Ectodermal cell (in vitro differentiated cells): ENCODE measurements around the gene NUDT3.

Source experiments
- H3K27ac ChIP-seq: 2 replicates; pipeline ENCODE4 v1.7.0; 2013; ENCODE audit warnings: mild to moderate bottlenecking, low read depth, low read length; ENCODE audit not compliant: insufficient read depth, poor library complexity, severe bottlenecking
- H3K27me3 ChIP-seq: 2 replicates; pipeline ENCODE4 v1.7.0; 2013; ENCODE audit warnings: mild to moderate bottlenecking, low read length; ENCODE audit not compliant: insufficient read depth, control insufficient read depth, poor library complexity, severe bottlenecking
- H3K36me3 ChIP-seq: one replicate; pipeline ENCODE4 v1.7.0; 2013; ENCODE audit warnings: low read length; ENCODE audit not compliant: control insufficient read depth, insufficient read depth
- H3K4me1 ChIP-seq: one replicate; pipeline ENCODE4 v1.7.0; 2013; ENCODE audit warnings: low read length; ENCODE audit not compliant: control insufficient read depth, insufficient read depth
- H3K4me3 ChIP-seq: 2 replicates; pipeline ENCODE4 v1.7.0; 2013; ENCODE audit warnings: low read depth, low read length, control low read depth; ENCODE audit not compliant: insufficient read depth
- H3K9me3 ChIP-seq: 2 replicates; pipeline ENCODE4 v1.7.0; 2013; ENCODE audit warnings: mild to moderate bottlenecking, low read length, moderate library complexity; ENCODE audit not compliant: control insufficient read depth
- WGBS, 2 experiments: methylation state at CpG; one replicate each; pipeline ENCODE4 v1.1.7; 2013; ENCODE audit warnings: missing lambda C conversion rate in 2 of 2; 5-methylcytosine and 5-hydroxymethylcytosine counted together

Gene NUDT3

GRCh38 chr6:34323300-34323699 is 69.2 kb downstream of the NUDT3 start:
- no peak overlapping the region for H3K4me3 ChIP-seq
- H3K27ac ChIP-seq, result no peak overlapping the region
- H3K4me1 ChIP-seq, result no peaks in the 10 kb centered on the region
- no peaks in the 10 kb centered on the region for H3K36me3 ChIP-seq
- no peaks in the 10 kb centered on the region for H3K27me3 ChIP-seq
- 87 to 93% methylated on average over 6 of the region's 6 CpGs for WGBS, 2 experiments
- no peaks in the 10 kb centered on the region for H3K9me3 ChIP-seq

GRCh38 chr6:34322732-34323131 is 69.7 kb downstream of the NUDT3 start:
- Histone ChIP-seq H3K9me3 (no peaks in the 10 kb centered on the region), H3K4me1 (no peaks in the 10 kb centered on the region), H3K36me3 (no peaks in the 10 kb centered on the region), H3K27me3 (no peaks in the 10 kb centered on the region), H3K27ac (no peak overlapping the region), H3K4me3 (no peak overlapping the region)
- WGBS, 2 experiments, result 77 to 100% methylated on average over 1 of the region's 1 CpG

GRCh38 chr6:34321821-34322220 is 70.6 kb downstream of the NUDT3 start:
- no peaks in the 10 kb centered on the region for H3K27me3 ChIP-seq
- no peak overlapping the region for H3K27ac ChIP-seq
- no peaks in the 10 kb centered on the region for H3K36me3 ChIP-seq
- H3K4me3 ChIP-seq, result no peak overlapping the region
- H3K4me1 ChIP-seq, result peaks cover 4% of the 10 kb centered on the region
- WGBS, 2 experiments, result 92 to 96% methylated on average over 5 of the region's 5 CpGs
- no peaks in the 10 kb centered on the region for H3K9me3 ChIP-seq

GRCh38 chr6:34319471-34319885 is 73.0 kb downstream of the NUDT3 start:
- Histone ChIP-seq H3K4me1 (peaks cover 4% of the 10 kb centered on the region), H3K9me3 (no peaks in the 10 kb centered on the region), H3K27me3 (no peaks in the 10 kb centered on the region), H3K4me3 (no peak overlapping the region), H3K27ac (no peak overlapping the region), H3K36me3 (no peaks in the 10 kb centered on the region)
- 93 to 96% methylated on average over 4 of the region's 4 CpGs for WGBS, 2 experiments

- WGBS, 2 experiments, result 87 to 95% methylated on average over 2 to 3 of the region's 4 CpGs
- Histone ChIP-seq H3K4me3 (no peak overlapping the region), H3K4me1 (peaks cover 4% of the 10 kb centered on the region), H3K36me3 (no peaks in the 10 kb centered on the region), H3K27me3 (no peaks in the 10 kb centered on the region), H3K27ac (no peak overlapping the region), H3K9me3 (no peaks in the 10 kb centered on the region)
Observed at GRCh38 chr6:34318499-34319470, 73.7 kb downstream of the NUDT3 start.

GRCh38 chr6:34317882-34318498 is 74.5 kb downstream of the NUDT3 start:
- Histone ChIP-seq H3K27ac (no peak overlapping the region), H3K4me3 (no peak overlapping the region)
- 76 to 98% methylated on average over 2 of the region's 3 CpGs for WGBS, 2 experiments

GRCh38 chr6:34317172-34317477 is 75.3 kb downstream of the NUDT3 start:
- H3K36me3 ChIP-seq, result no peaks in the 10 kb centered on the region
- no peaks in the 10 kb centered on the region for H3K27me3 ChIP-seq
- H3K4me3 ChIP-seq, result no peak overlapping the region
- no peak overlapping the region for H3K27ac ChIP-seq
- peaks cover 4% of the 10 kb centered on the region for H3K4me1 ChIP-seq
- H3K9me3 ChIP-seq, result no peaks in the 10 kb centered on the region
- WGBS, 2 experiments, result 88 to 96% methylated on average over 1 of the region's 1 CpG

More at GRCh38 chr6:34317882-34318498, 74.5 kb downstream of the NUDT3 start:
- H3K36me3 ChIP-seq, result no peaks in the 10 kb centered on the region
- H3K4me1 ChIP-seq, result peaks cover 4% of the 10 kb centered on the region
- no peaks in the 10 kb centered on the region for H3K27me3 ChIP-seq
- no peaks in the 10 kb centered on the region for H3K9me3 ChIP-seq

GRCh38 chr6:34316431-34317171 is 75.9 kb downstream of the NUDT3 start:
- no peak overlapping the region for H3K4me3 ChIP-seq
- H3K9me3 ChIP-seq, result no peaks in the 10 kb centered on the region
- peaks cover 4% of the 10 kb centered on the region for H3K4me1 ChIP-seq
- no peak overlapping the region for H3K27ac ChIP-seq
- 85 to 90% methylated on average over 1 of the region's 1 CpG for WGBS, 2 experiments
- no peaks in the 10 kb centered on the region for H3K27me3 ChIP-seq
- H3K36me3 ChIP-seq, result no peaks in the 10 kb centered on the region

GRCh38 chr6:34315780-34316179 is 76.7 kb downstream of the NUDT3 start:
- 90 to 93% methylated on average over 6 of the region's 6 CpGs for WGBS, 2 experiments
- H3K4me1 ChIP-seq, result peaks cover 4% of the 10 kb centered on the region

GRCh38 chr6:34315256-34315655 is 77.2 kb downstream of the NUDT3 start:
- Histone ChIP-seq H3K4me3 (no peak overlapping the region), H3K27me3 (no peaks in the 10 kb centered on the region), H3K4me1 (peaks cover 4% of the 10 kb centered on the region), H3K27ac (no peak overlapping the region), H3K36me3 (no peaks in the 10 kb centered on the region), H3K9me3 (no peaks in the 10 kb centered on the region)
- WGBS, 2 experiments, result 94 to 100% methylated on average over 1 of the region's 1 CpG

More at GRCh38 chr6:34315780-34316179, 76.7 kb downstream of the NUDT3 start:
- Histone ChIP-seq H3K4me3 (no peak overlapping the region), H3K27me3 (no peaks in the 10 kb centered on the region), H3K9me3 (no peaks in the 10 kb centered on the region), H3K36me3 (no peaks in the 10 kb centered on the region), H3K27ac (no peak overlapping the region)
